Mesendoderm (in vitro differentiated cells): ENCODE results near the gene CXCL14.

Source experiments
- DNase-seq: peaks from one replicate; pipeline ENCODE4 v3.0.0; 2013
- H2AK5ac ChIP-seq: 2 replicates; pipeline ENCODE4 v1.6.1; 2013; ENCODE audit warnings: low read length, inconsistent platforms
- H2BK120ac ChIP-seq: 2 replicates; pipeline ENCODE4 v1.6.1; 2013; ENCODE audit warnings: low read depth, mild to moderate bottlenecking, low read length, moderate library complexity, mixed read lengths
- H2BK15ac ChIP-seq: replicated peaks from 2 replicates; pipeline ENCODE4 v1.6.1; 2013; ENCODE audit warnings: low read depth, mild to moderate bottlenecking, moderate library complexity
- H2BK5ac ChIP-seq: 2 replicates; pipeline ENCODE4 v1.6.1; 2013; ENCODE audit warnings: low read length, inconsistent platforms
- H3K18ac ChIP-seq: 2 replicates; pipeline ENCODE4 v1.6.1; 2013; ENCODE audit warnings: mild to moderate bottlenecking, low read length, mixed read lengths
- H3K23ac ChIP-seq: one replicate; pipeline ENCODE4 v1.6.1; 2013; ENCODE audit warnings: low read length
- H3K27ac ChIP-seq: 2 replicates; pipeline ENCODE4 v1.5.1; 2013; ENCODE audit warnings: low read depth, mild to moderate bottlenecking, inconsistent platforms, low read length, moderate library complexity
- H3K27me3 ChIP-seq: 2 replicates; pipeline ENCODE4 v1.6.1; 2013; ENCODE audit warnings: low read length, control low read depth, mild to moderate bottlenecking, inconsistent platforms; ENCODE audit not compliant: insufficient read depth, poor library complexity
- H3K36me3 ChIP-seq: 2 replicates; pipeline ENCODE4 v1.6.1; 2013; ENCODE audit warnings: low read length, inconsistent platforms; ENCODE audit not compliant: control insufficient read depth, insufficient read depth
- H3K4ac ChIP-seq: one replicate; pipeline ENCODE4 v1.6.1; 2013; ENCODE audit warnings: low read depth, mild to moderate bottlenecking, low read length, moderate library complexity
- H3K4me1 ChIP-seq: 2 replicates; pipeline ENCODE4 v1.6.1; 2013; ENCODE audit warnings: low read depth, low read length, inconsistent platforms; ENCODE audit not compliant: control insufficient read depth
- H3K4me2 ChIP-seq: 2 replicates; pipeline ENCODE4 v1.6.1; 2013; ENCODE audit warnings: low read length
- H3K4me3 ChIP-seq: 2 replicates; pipeline ENCODE4 v1.5.1; 2013; ENCODE audit warnings: mild to moderate bottlenecking, low read length
- H3K56ac ChIP-seq: one replicate; pipeline ENCODE4 v1.6.1; 2013; ENCODE audit warnings: low read length
- H3K79me1 ChIP-seq: 2 replicates; pipeline ENCODE4 v1.6.1; 2013; ENCODE audit warnings: low read length, inconsistent platforms
- H3K79me2 ChIP-seq: 2 replicates; pipeline ENCODE4 v1.6.1; 2013; ENCODE audit warnings: mild to moderate bottlenecking, low read length; ENCODE audit not compliant: control insufficient read depth, insufficient read depth
- H3K9ac ChIP-seq: 2 replicates; pipeline ENCODE4 v1.6.1; 2013; ENCODE audit warnings: low read length, inconsistent platforms
- H4K5ac ChIP-seq: one replicate; pipeline ENCODE4 v1.6.1; 2013; ENCODE audit warnings: low read length
- H4K8ac ChIP-seq: one replicate; pipeline ENCODE4 v1.6.1; 2013; ENCODE audit warnings: low read depth, mild to moderate bottlenecking, control low read depth, low read length, moderate library complexity
- WGBS: extraction: QIAGEN DNeasy Blood & Tissue Kit; methylation state at CpG from one replicate; pipeline ENCODE4 v1.1.7; 2013; ENCODE audit warnings: low lambda C conversion rate, missing lambda C conversion rate; ENCODE audit not compliant: insufficient coverage; ENCODE audit errors: extremely low coverage; 5-methylcytosine and 5-hydroxymethylcytosine counted together

Gene CXCL14

DNA sequence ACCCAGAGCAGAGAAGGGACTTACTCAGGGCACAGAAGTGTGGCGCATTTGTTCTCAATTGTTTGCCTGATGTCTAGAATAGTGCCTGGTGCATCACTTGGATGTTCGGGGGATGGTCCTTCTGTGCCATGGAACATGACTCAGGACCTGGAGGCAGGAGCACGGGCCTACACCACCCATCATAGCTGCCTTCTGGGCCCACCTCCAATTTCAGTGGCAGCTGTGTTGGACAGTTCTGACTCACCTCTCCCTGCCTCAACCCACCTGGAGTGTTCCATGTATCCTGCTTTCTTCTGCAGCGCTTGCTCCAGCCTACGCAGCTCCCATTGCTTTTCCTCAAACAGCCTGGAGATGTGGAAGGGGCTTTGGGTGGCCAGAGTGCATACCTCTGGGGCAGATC, 12.5 kb upstream of the CXCL14 start:
- Histone ChIP-seq H3K27ac (no peak overlapping the region), H3K36me3 (no peaks in the 10 kb centered on the region), H3K23ac (no peak overlapping the region), H3K27me3 (no peaks in the 10 kb centered on the region), H3K9ac (no peak overlapping the region), H3K4ac (no peak overlapping the region), H3K56ac (no peak overlapping the region), H3K18ac (no peak overlapping the region), H4K5ac (no peak overlapping the region), H2BK15ac (no peak overlapping the region), H2AK5ac (no peak overlapping the region), H3K79me1 (no peaks in the 10 kb centered on the region), H3K4me3 (no peak overlapping the region), H3K79me2 (no peaks in the 10 kb centered on the region), H3K4me2 (no peak overlapping the region), H2BK5ac (no peak overlapping the region), H3K4me1 (no peaks in the 10 kb centered on the region), H2BK120ac (no peak overlapping the region), H4K8ac (no peak overlapping the region)
- no CpG with 5 or more reads among the region's 5 CpGs for WGBS
- no peak for DNase-seq

DNA sequence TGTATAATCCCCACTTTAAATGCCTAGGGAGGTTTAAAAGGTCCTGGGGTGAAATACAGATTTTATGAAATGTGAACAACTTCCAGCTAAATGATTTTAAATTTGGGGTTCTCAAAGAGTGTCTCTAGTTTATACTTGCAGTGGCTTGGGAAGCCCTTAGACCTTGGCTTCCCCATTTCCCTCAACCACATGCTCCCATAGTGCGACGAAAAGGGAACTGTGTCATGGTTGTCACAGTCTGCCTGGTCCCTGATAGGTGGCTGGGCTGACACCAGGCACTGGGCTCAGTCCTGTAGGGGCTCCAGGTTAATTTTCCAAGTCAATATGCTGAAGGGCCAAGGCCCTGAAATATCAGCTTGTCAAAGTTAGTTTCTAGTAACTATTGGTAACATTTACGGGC, 10.4 kb upstream of the CXCL14 start:
- Histone ChIP-seq H3K27me3 (no peaks in the 10 kb centered on the region), H3K9ac (no peak overlapping the region), H3K56ac (no peak overlapping the region), H3K4me3 (no peak overlapping the region), H2BK15ac (no peak overlapping the region), H2AK5ac (no peak overlapping the region), H3K79me2 (no peaks in the 10 kb centered on the region), H3K23ac (no peak overlapping the region), H3K4me2 (no peak overlapping the region), H2BK120ac (no peak overlapping the region), H3K79me1 (no peaks in the 10 kb centered on the region), H3K4ac (no peak overlapping the region), H3K36me3 (no peaks in the 10 kb centered on the region), H4K5ac (no peak overlapping the region), H3K27ac (no peak overlapping the region), H2BK5ac (no peak overlapping the region), H3K4me1 (no peaks in the 10 kb centered on the region), H4K8ac (no peak overlapping the region), H3K18ac (no peak overlapping the region)
- no CpG with 5 or more reads among the region's 3 CpGs for WGBS
- no peak for DNase-seq

DNA sequence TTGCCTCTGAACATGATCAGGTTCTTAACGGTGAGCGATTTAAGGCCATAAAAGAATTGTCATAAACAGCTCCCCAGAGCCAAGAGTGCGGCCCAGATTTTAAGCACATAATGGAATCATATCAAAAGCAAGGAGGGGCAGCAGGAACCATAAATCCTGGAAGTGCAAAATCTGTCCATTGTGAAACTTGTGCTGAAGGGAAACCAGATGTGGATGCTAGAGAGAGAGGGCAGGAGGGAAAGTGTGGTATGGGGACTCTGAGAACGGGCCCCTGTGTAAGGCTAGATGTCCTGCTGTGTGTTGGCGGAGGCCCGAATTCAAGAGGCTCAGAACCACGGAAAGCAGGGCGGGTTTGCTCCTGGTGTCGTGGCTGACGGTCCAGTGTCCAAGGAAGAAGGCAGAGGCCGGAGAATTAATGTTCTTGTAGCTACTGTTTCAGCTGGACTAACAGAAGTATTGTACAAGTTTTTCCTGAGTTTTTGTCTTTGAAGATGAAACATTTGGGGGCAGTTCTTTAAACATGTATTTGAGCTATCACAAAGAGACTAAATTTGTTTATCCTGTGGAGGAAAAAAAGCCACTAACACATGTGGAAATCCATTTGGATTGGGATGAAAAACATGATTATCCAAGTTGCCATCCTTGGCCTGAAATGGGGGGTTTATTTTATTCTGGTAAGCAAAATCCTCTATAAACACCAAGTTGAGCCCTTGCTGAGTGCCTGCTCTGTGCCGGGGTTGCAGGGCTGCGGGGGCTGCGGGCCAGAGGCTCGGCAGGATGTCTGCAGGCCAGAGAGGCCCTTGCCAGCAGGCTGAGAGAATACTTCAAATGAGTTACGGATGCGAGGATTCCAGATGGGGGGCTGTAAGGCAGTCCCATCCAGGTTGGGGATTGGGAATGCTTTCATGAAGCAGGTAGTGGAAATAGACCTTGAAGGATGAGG, 9.2 kb upstream of the CXCL14 start:
- Histone ChIP-seq H4K8ac (no peak overlapping the region), H3K23ac (no peak overlapping the region), H2BK5ac (no peak overlapping the region), H3K27ac (no peak overlapping the region), H3K4me1 (no peaks in the 10 kb centered on the region), H3K4me3 (no peak overlapping the region), H3K79me1 (no peaks in the 10 kb centered on the region), H3K4ac (no peak overlapping the region), H2AK5ac (no peak overlapping the region), H4K5ac (no peak overlapping the region), H3K18ac (no peak overlapping the region), H3K79me2 (no peaks in the 10 kb centered on the region), H2BK15ac (no peak overlapping the region), H3K56ac (no peak overlapping the region), H3K4me2 (no peak overlapping the region), H3K36me3 (no peaks in the 10 kb centered on the region), H3K9ac (no peak overlapping the region), H3K27me3 (no peaks in the 10 kb centered on the region), H2BK120ac (no peak overlapping the region)
- DNase-seq: no peak
- no CpG with 5 or more reads among the region's 17 CpGs for WGBS

DNA sequence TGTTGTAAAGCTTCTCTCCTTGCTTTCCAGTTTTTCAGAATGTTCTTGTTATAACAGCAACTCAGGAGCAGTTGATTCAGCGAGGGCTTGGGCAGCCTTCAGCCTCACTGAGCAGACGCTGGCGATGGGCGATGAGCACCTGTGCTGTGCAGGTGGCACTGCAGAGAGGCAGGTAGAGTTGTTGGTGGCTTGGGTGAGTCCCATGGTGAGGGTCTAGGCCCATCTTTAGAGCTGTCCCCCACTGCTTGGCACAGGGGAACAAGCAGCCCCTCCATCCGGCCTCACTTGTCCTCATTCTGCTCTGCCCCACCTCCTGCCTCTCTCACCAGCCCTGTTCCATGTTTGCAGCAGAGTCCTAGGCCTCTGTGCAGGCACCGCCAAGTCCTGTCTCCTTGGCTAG, 6.1 kb upstream of the CXCL14 start:
- Histone ChIP-seq H3K56ac (no peak overlapping the region), H2AK5ac (no peak overlapping the region), H3K4me1 (no peaks in the 10 kb centered on the region), H3K27me3 (peaks cover 2% of the 10 kb centered on the region), H4K5ac (no peak overlapping the region), H3K18ac (no peak overlapping the region), H3K79me2 (no peaks in the 10 kb centered on the region), H3K79me1 (no peaks in the 10 kb centered on the region), H3K23ac (no peak overlapping the region), H3K4ac (no peak overlapping the region), H3K36me3 (no peaks in the 10 kb centered on the region), H3K4me2 (no peak overlapping the region), H3K9ac (no peak overlapping the region), H2BK5ac (no peak overlapping the region), H3K27ac (no peak overlapping the region), H4K8ac (no peak overlapping the region), H2BK15ac (no peak overlapping the region), H2BK120ac (no peak overlapping the region), H3K4me3 (no peak overlapping the region)
- no CpG with 5 or more reads among the region's 6 CpGs for WGBS
- DNase-seq: no peak

DNA sequence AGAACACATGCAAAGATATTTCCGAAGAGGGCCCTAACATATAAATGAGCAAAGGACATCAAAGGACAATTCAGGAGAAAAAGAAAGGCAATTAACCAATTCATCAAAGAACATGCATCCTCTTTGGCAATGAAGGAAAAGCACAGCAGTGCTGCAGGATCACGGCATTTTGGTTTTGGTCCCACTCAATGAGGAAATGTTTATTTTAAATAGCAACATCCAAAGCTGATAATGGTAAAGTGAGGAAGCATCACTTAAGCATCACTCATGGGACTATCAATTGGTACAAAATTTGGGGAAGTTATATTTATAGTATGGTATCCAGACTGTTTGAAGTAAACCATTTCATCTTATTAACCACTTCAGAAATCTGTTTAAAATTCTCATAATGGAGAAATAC, 5.5 kb upstream of the CXCL14 start:
- no peak overlapping the region for H2BK5ac ChIP-seq
- WGBS: no CpG with 5 or more reads among the region's 2 CpGs

More for the DNA sequence above, 5.5 kb upstream of the CXCL14 start:
- Histone ChIP-seq H3K4ac (no peak overlapping the region), H2BK120ac (no peak overlapping the region), H3K4me3 (no peak overlapping the region), H2AK5ac (no peak overlapping the region), H4K5ac (no peak overlapping the region), H4K8ac (no peak overlapping the region), H3K9ac (no peak overlapping the region), H2BK15ac (no peak overlapping the region), H3K4me1 (no peaks in the 10 kb centered on the region), H3K36me3 (no peaks in the 10 kb centered on the region), H3K79me2 (no peaks in the 10 kb centered on the region), H3K27me3 (peaks cover 2% of the 10 kb centered on the region), H3K18ac (no peak overlapping the region), H3K56ac (no peak overlapping the region), H3K27ac (no peak overlapping the region), H3K23ac (no peak overlapping the region), H3K4me2 (no peak overlapping the region), H3K79me1 (no peaks in the 10 kb centered on the region)
- DNase-seq: no peak
